Activated naive CD4-positive, alpha-beta T cell treated with anti-CD3 and anti-CD28 coated beads for 36 hours (primary cell): ENCODE measurements around the gene EQTN. TPM values are rescaled to one million over a fixed set of nuclear protein-coding genes. Genes with fewer than 3 reads are reported as not detected.

Experiments
- CTCF ChIA-PET: fragments of 350-600 bp; sonication (Branson Sonifier 250); formaldehyde crosslinking; loops from one replicate; lab custom pipeline; 2021; ENCODE audit warnings: antibody characterized with exemption; lab: Charles Lee
- DNase-seq: peaks from one replicate; pipeline ENCODE4 v3.0.0-alpha.2; 2020
- H3K27ac Mint-ChIP-seq: one replicate; pipeline ENCODE4 v1.8.0; 2021; ENCODE audit warnings: mild to moderate bottlenecking, mixed read lengths
- H3K27me3 Mint-ChIP-seq: one replicate; pipeline ENCODE4 v1.8.0; 2021; ENCODE audit warnings: low read depth, mixed read lengths
- H3K36me3 Mint-ChIP-seq: one replicate; pipeline ENCODE4 v1.8.0; 2021; ENCODE audit warnings: low read depth, mixed read lengths
- H3K4me1 Mint-ChIP-seq: one replicate; pipeline ENCODE4 v1.8.0; 2021; ENCODE audit warnings: low read depth, mixed read lengths
- H3K4me3 Mint-ChIP-seq: one replicate; pipeline ENCODE4 v1.8.0; 2021; ENCODE audit warnings: mild to moderate bottlenecking, moderate library complexity, mixed read lengths
- H3K9me3 Mint-ChIP-seq: one replicate; pipeline ENCODE4 v1.8.0; 2021; ENCODE audit warnings: mixed read lengths
- intact Hi-C: fragments of 100-400 bp; cut with micrococcal nuclease; formaldehyde crosslinking; loops from one replicate; pipeline ENCODE4 v1.15.1; 2023
- total RNA-seq, 2 experiments: library from RNA; stranded (reverse); gene quantifications; one replicate each; pipeline ENCODE4 v1.2.3, GENCODE V29; 2021

EQTN gene
- total RNA-seq, 2 experiments from 2014 or later, result not detected

DNA sequence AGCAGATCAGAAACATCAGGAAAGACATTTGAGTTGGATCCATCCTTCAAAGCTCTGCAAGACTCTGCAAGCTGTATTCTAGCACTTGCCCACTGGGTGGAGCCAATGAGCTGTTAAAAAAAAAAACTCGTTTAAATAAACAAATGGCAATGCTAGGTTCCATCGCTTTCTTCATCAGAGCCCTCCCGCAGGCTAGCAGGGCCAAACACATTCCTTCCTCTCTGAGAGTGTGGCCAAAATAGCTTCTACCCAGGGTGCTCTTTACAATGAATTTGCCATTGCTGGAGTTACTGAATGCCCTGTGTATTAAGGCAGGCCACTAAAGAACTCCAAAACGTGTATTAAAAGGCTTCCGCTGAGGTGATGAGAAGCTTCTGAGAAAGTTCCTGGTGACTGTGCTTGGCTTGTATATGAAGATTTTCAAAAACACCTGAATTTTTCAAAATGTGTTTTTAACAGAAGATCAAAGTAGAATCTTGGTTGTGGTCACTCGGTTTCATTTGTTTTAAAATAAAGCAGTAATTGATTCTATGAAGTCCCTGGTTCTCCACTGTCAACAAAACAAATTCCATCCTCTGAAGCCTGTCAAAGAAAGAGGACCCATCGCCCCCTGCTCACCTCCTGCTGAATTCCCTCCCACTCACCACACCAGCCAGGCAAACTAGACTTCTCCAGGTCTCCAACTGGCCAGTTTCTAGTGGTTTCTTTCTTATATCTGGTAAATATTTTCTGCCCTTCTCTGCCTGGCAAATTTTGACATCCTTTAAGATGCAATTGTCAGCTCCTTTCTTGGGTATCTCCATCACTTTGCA, 36.5 kb upstream of the EQTN start:
- Mint-ChIP-seq H3K27me3 (peaks cover 2% of the 10 kb centered on the region), H3K4me3 (no peak overlapping the region), H3K27ac (no peak overlapping the region), H3K36me3 (no peaks in the 10 kb centered on the region), H3K4me1 (peaks cover 6% of the 10 kb centered on the region), H3K9me3 (no peaks in the 10 kb centered on the region)
- intact Hi-C loops, result loop anchor here (1.0 to 5.0 kb wide), 4 partner anchors 196 to 394 kb away; partner anchors contain the start of genes C9orf72 and MOB3B
- peak; percentile 65 for DNase-seq
- CTCF ChIA-PET, result interaction anchor here (0.6 to 3.2 kb wide), 23 partner anchors 24 to 550 kb away, joined by 3 to 41 read pairs (median 4); partner anchors contain the start of gene MOB3B

- intact Hi-C loops, result loop anchor here (5.0 kb wide), 1 partner anchor 396 kb away; no protein-coding TSS in a partner anchor
These were observed 34.4 kb upstream of the EQTN start for GRCh38 chr9:27331393-27331792.

DNA sequence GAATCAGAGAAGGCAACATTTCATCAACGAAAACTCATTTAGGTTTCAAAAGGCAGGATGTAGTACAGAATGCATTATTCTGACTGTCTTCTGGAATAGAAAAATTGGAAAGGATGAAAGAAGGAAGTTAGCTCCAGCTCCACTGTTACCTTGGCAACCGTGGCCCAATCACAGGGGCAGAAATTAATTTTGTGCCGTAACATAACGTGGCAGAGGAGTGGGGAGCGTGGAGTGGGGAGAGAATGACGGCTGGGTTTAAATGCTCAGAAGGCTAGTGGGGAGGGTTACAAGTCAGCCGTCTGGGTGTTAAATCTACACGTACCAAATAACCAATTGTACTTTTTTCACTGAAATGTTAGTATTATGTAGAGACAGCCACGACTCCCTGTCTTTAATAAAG, 32.3 kb upstream of the EQTN start:
- intact Hi-C loops, result no loop called here
- CTCF ChIA-PET, result no interaction called here

More at GRCh38 chr9:27331393-27331792, 34.4 kb upstream of the EQTN start:
- Mint-ChIP-seq H3K27me3 (peaks cover 2% of the 10 kb centered on the region), H3K36me3 (no peaks in the 10 kb centered on the region), H3K4me1 (peaks cover 6% of the 10 kb centered on the region), H3K9me3 (no peaks in the 10 kb centered on the region), H3K27ac (no peak overlapping the region), H3K4me3 (no peak overlapping the region)
- CTCF ChIA-PET, result interaction anchor here (2.4 to 3.2 kb wide), 3 partner anchors 30 to 215 kb away, joined by 9 to 41 read pairs (median 31); partner anchors contain the start of gene MOB3B
- no peak for DNase-seq

DNA sequence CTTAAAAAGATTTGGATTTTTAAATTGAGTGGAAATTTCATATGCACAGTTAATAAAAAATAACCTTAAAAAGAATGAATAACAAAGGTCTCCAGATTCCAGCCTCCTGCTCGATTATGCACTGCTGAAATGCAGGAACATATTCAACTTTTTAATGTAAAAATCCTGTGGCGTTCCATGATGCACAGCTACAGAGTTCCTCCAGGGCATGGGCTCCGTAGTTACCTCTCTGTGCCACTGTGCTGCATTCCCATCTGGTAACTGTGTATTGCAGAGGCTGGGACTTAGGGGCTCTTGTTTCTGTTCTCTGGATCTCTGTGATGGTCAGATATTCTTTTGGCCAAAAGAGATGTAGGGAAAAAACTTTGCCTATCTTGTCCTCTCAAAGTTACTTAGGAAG, 31.5 kb upstream of the EQTN start:
- no peak for DNase-seq
- CTCF ChIA-PET, result interaction anchor here (0.7 kb wide), 1 partner anchor 64 kb away, joined by 3 read pairs; no protein-coding TSS in a partner anchor
- Mint-ChIP-seq H3K9me3 (no peaks in the 10 kb centered on the region), H3K4me3 (no peak overlapping the region), H3K27me3 (peaks cover 3% of the 10 kb centered on the region), H3K36me3 (peaks cover 2% of the 10 kb centered on the region), H3K27ac (no peak overlapping the region), H3K4me1 (peaks cover 2% of the 10 kb centered on the region)
- intact Hi-C loops, result no loop called here

More for the DNA sequence above, 32.3 kb upstream of the EQTN start:
- Mint-ChIP-seq H3K4me1 (peaks cover 6% of the 10 kb centered on the region), H3K27ac (no peak overlapping the region), H3K4me3 (no peak overlapping the region), H3K9me3 (no peaks in the 10 kb centered on the region), H3K36me3 (peaks cover 2% of the 10 kb centered on the region), H3K27me3 (peaks cover 2% of the 10 kb centered on the region)
- no peak for DNase-seq

GRCh38 chr9:27311184-27311583, 14.2 kb upstream of the EQTN start:
- H3K36me3 Mint-ChIP-seq, result no peaks in the 10 kb centered on the region
- H3K9me3 Mint-ChIP-seq, result no peaks in the 10 kb centered on the region
- CTCF ChIA-PET, result no interaction called here
- intact Hi-C loops, result no loop called here
- no peaks in the 10 kb centered on the region for H3K4me1 Mint-ChIP-seq
- H3K27me3 Mint-ChIP-seq, result peaks cover 4% of the 10 kb centered on the region
- H3K27ac Mint-ChIP-seq, result no peak overlapping the region
- no peak overlapping the region for H3K4me3 Mint-ChIP-seq
- DNase-seq, result no peak

- H3K27ac Mint-ChIP-seq, result no peak overlapping the region
- intact Hi-C loops, result no loop called here
- no peak for DNase-seq
- H3K9me3 Mint-ChIP-seq, result no peaks in the 10 kb centered on the region
- H3K4me3 Mint-ChIP-seq, result no peak overlapping the region
- peaks cover 5% of the 10 kb centered on the region for H3K27me3 Mint-ChIP-seq
- CTCF ChIA-PET, result no interaction called here
- H3K36me3 Mint-ChIP-seq, result no peaks in the 10 kb centered on the region
- H3K4me1 Mint-ChIP-seq, result no peaks in the 10 kb centered on the region
These were observed 13.6 kb upstream of the EQTN start for GRCh38 chr9:27310582-27310981.

DNA sequence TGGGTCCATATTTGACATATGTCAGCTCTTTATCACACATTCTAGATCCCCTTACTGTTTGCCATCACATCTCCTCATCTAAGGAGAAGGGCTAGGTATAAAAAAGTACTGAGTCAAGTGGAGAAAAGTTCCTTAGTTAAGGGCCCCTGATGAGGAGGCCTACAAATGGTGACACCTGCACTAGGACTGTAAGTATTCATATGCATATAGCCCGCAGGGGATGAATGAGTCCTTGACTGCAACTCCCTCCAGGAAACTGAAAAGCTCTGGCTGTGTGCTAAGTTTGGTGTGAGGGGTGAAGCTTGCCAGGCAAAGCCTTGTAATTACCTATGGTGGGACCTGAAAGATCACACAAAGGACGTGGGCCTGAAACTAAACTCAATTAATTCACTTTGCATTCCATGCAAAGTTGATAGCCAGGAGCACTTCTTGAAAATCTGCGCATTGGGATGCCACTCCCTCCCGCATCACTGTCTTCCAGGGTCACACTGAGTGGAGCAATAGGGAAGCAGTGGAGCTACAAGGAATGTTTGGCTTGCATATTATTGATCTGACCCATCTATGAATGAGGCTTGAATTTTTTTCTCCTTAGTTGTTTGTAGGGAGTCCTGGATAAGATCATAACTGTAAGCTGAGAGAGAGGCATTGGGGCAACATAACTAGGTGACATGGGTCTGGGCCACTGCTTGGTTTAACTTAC, 11.9 kb upstream of the EQTN start:
- CTCF ChIA-PET, result interaction anchor here (0.9 kb wide), 1 partner anchor 25 kb away, joined by 3 read pairs; no protein-coding TSS in a partner anchor
- intact Hi-C loops, result no loop called here
- DNase-seq, result no peak
- Mint-ChIP-seq H3K4me1 (no peaks in the 10 kb centered on the region), H3K27ac (no peak overlapping the region), H3K9me3 (no peaks in the 10 kb centered on the region), H3K4me3 (no peak overlapping the region), H3K36me3 (no peaks in the 10 kb centered on the region), H3K27me3 (peaks cover 2% of the 10 kb centered on the region)

- H3K9me3 Mint-ChIP-seq, result no peaks in the 10 kb centered on the region
- intact Hi-C loops, result no loop called here
- DNase-seq, result no peak
- H3K4me3 Mint-ChIP-seq, result no peak overlapping the region
- no peaks in the 10 kb centered on the region for H3K4me1 Mint-ChIP-seq
- H3K27ac Mint-ChIP-seq, result no peak overlapping the region
- no peaks in the 10 kb centered on the region for H3K36me3 Mint-ChIP-seq
- H3K27me3 Mint-ChIP-seq, result peaks cover 7% of the 10 kb centered on the region
- CTCF ChIA-PET, result interaction anchor here (0.8 to 1.1 kb wide), 2 partner anchors 12 to 29 kb away, joined by 3 read pairs; no protein-coding TSS in a partner anchor
These were observed 7.6 kb upstream of the EQTN start for GRCh38 chr9:27304521-27304920.

DNA sequence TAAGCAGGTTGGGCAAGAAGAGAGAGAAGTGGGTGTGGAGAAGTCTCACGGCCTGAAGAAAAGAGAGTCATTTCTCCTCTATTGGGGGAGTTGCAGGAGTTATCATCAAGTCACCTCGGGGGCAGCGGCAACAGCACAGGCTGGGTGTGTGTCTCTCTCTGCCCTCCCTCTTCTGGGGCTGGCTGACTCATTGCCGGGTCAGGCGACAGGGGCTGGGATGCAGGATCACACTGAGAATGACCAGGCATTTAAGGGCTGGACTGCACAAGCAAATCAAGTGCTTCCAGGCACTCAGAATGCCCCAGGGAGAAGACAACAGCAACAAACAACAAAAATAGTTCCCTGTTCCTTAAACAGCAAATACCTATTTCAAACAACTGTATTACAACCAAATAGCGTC, 6.3 kb upstream of the EQTN start:
- Mint-ChIP-seq H3K36me3 (no peaks in the 10 kb centered on the region), H3K4me3 (no peak overlapping the region), H3K4me1 (no peaks in the 10 kb centered on the region), H3K27ac (no peak overlapping the region), H3K9me3 (no peaks in the 10 kb centered on the region), H3K27me3 (peaks cover 7% of the 10 kb centered on the region)
- no peak for DNase-seq
- CTCF ChIA-PET, result no interaction called here
- intact Hi-C loops, result no loop called here

- intact Hi-C loops, result no loop called here
- Mint-ChIP-seq H3K27ac (no peak overlapping the region), H3K36me3 (no peaks in the 10 kb centered on the region), H3K27me3 (peaks cover 17% of the 10 kb centered on the region), H3K4me1 (no peaks in the 10 kb centered on the region), H3K9me3 (no peaks in the 10 kb centered on the region), H3K4me3 (no peak overlapping the region)
- CTCF ChIA-PET, result no interaction called here
- no peak for DNase-seq
These were observed 3.0 kb downstream of the EQTN start for GRCh38 chr9:27293996-27294395.

DNA sequence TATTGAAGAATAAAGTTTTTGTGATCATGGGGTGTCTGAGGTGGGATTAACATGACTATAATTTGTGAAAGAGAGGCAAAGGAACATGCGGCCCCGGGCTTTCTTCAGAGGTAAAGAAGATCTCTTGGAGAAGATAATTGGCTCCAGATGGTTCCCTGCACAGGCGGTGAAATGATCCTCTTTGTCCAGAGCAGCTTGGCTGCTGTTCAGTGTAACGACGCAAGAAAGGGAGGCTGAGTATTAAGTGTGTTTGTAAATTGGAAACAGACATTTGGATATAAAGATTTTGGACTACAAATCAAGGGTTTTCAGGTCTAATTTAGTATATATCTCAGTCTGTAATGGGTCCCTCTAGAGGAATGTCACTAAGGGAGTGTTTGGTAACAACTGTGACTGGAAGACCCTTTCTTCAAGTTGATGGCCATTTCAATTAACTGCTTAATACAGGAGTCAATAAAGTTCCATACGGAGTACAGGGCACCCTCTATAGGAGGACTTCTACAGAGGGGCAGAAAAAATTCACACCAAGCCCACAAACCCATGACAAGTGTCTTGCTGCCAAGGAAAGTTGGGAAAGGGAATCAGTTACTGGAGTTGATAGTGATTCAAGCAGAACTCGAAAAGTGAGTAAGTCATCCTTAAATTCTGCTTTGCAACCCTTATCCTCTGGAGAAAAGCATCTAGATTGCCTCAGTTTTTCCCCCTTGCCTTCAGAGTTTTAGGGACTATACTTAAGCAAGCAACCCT, 4.1 kb downstream of the EQTN start:
- no peaks in the 10 kb centered on the region for H3K4me1 Mint-ChIP-seq
- peaks cover 19% of the 10 kb centered on the region for H3K27me3 Mint-ChIP-seq
- CTCF ChIA-PET, result no interaction called here
- no peaks in the 10 kb centered on the region for H3K36me3 Mint-ChIP-seq
- intact Hi-C loops, result no loop called here
- no peaks in the 10 kb centered on the region for H3K9me3 Mint-ChIP-seq
- no peak overlapping the region for H3K4me3 Mint-ChIP-seq
- DNase-seq, result no peak
- H3K27ac Mint-ChIP-seq, result no peak overlapping the region

GRCh38 chr9:27291292-27291691, 5.7 kb downstream of the EQTN start:
- CTCF ChIA-PET, result no interaction called here
- H3K27ac Mint-ChIP-seq, result no peak overlapping the region
- no peaks in the 10 kb centered on the region for H3K9me3 Mint-ChIP-seq

More at GRCh38 chr9:27291292-27291691, 5.7 kb downstream of the EQTN start:
- H3K36me3 Mint-ChIP-seq, result no peaks in the 10 kb centered on the region
- no peak for DNase-seq
- no peak overlapping the region for H3K4me3 Mint-ChIP-seq
- intact Hi-C loops, result no loop called here
- no peaks in the 10 kb centered on the region for H3K4me1 Mint-ChIP-seq
- peaks cover 22% of the 10 kb centered on the region for H3K27me3 Mint-ChIP-seq
